GM12874 (cell line): ENCODE results near the gene RPS18.

ENCODE experiments used
- CTCF ChIP-seq: IDR thresholded peaks from 2 replicates; pipeline ENCODE4 v1.5.1; 2011; ENCODE audit warnings: low read depth, mild to moderate bottlenecking, control low read depth, low read length, moderate library complexity; ENCODE audit not compliant: insufficient read depth

The RPS18 gene

GRCh38 chr6:33279971-33280511 lies 8.2 kb downstream of the RPS18 start:
- TF ChIP-seq CTCF = peak; percentile 30; the same call in 1 of the 2 replicates

GRCh38 chr6:33280539-33280938 lies 8.7 kb downstream of the RPS18 start:
- TF ChIP-seq CTCF = no peak

GRCh38 chr6:33286946-33287914 lies 15.4 kb downstream of the RPS18 start:
- no peak for TF ChIP-seq CTCF

- no peak for TF ChIP-seq CTCF
These were observed 16.5 kb downstream of the RPS18 start for GRCh38 chr6:33288141-33288920.

GRCh38 chr6:33288921-33289783 lies 17.3 kb downstream of the RPS18 start, which contains the start of the genes PFDN6 and WDR46:
Gene PFDN6, plus strand, starts transcription at chr6:33289601. Its CDS starts 256 bp downstream, at chr6:33289857.
Gene WDR46, minus strand, starts transcription at chr6:33289239. Its CDS starts 69 bp downstream, at chr6:33289170.
- no peak for TF ChIP-seq CTCF

- TF ChIP-seq CTCF = no peak
These were observed 18.0 kb downstream of the RPS18 start for GRCh38 chr6:33289784-33290315.
